Measurements from ENCODE around the gene RGS9.
A peak's percentile ranks its signal among the peaks of the same experiment; 100 is the strongest.
"Not testable (repeated sequence)": the region's sequence is repeated elsewhere in the genome, so short reads cannot be mapped to it uniquely, and the experiment has no call there.

Gene RGS9

GRCh38 chr17:65116515-65116914 lies 20.7 kb upstream of the RGS9 start:
- DNase-seq (ENCODE audit: low spot score) = not testable (repeated sequence)

GRCh38 chr17:65117384-65118035 lies 19.7 kb upstream of the RGS9 start:
- DNase-seq (ENCODE audit: low spot score) = no peak

- no peak for DNase-seq (ENCODE audit: low spot score)
Observed at GRCh38 chr17:65121368-65121767, 15.8 kb upstream of the RGS9 start.

- DNase-seq (ENCODE audit: low spot score) = no peak
Observed at GRCh38 chr17:65121916-65122806, 15.0 kb upstream of the RGS9 start.

GRCh38 chr17:65122836-65123756 lies 14.1 kb upstream of the RGS9 start:
- DNase-seq (ENCODE audit: low spot score) = peak; percentile 92

- DNase-seq (ENCODE audit: low spot score) = no peak
Observed at GRCh38 chr17:65123757-65124675, 13.2 kb upstream of the RGS9 start.

- no peak for DNase-seq (ENCODE audit: low spot score)
Observed at GRCh38 chr17:65130832-65131231, 6.3 kb upstream of the RGS9 start.

GRCh38 chr17:65131240-65131639 lies 5.9 kb upstream of the RGS9 start:
- no peak for DNase-seq (ENCODE audit: low spot score)

GRCh38 chr17:65131946-65132345 lies 5.2 kb upstream of the RGS9 start:
- DNase-seq (ENCODE audit: low spot score) = peak; percentile 61

GRCh38 chr17:65134035-65134434 lies 3.1 kb upstream of the RGS9 start:
- DNase-seq (ENCODE audit: low spot score) = no peak

GRCh38 chr17:65139101-65139764 lies 2.1 kb downstream of the RGS9 start:
- DNase-seq (ENCODE audit: low spot score) = no peak

- DNase-seq (ENCODE audit: low spot score) = no peak
Observed at GRCh38 chr17:65142247-65142646, 5.1 kb downstream of the RGS9 start.

GRCh38 chr17:65143889-65144604 lies 6.9 kb downstream of the RGS9 start:
- DNase-seq (ENCODE audit: low spot score) = no peak

GRCh38 chr17:65145743-65146142 lies 8.6 kb downstream of the RGS9 start:
- DNase-seq (ENCODE audit: low spot score) = no peak

GRCh38 chr17:65147955-65148354 lies 10.8 kb downstream of the RGS9 start:
- no peak for DNase-seq (ENCODE audit: low spot score)

- DNase-seq (ENCODE audit: low spot score) = peak; percentile 34
Observed at GRCh38 chr17:65154770-65155589, 17.8 kb downstream of the RGS9 start.

GRCh38 chr17:65155622-65156021 lies 18.5 kb downstream of the RGS9 start:
- DNase-seq (ENCODE audit: low spot score) = no peak

- no peak for DNase-seq (ENCODE audit: low spot score)
Observed at GRCh38 chr17:65156185-65156834, 19.1 kb downstream of the RGS9 start.
